HepG2 (cell line): ENCODE measurements around the gene ATP8A1.

Experiments used
- CHD2 ChIP-seq: IDR thresholded peaks from 2 replicates; pipeline ENCODE4 v1.6.1; 2011; ENCODE audit warnings: low read depth, low read length, improper control_type of control experiment
- CTCF ChIP-seq: sonication (generic); formaldehyde crosslinking; IDR thresholded peaks from 2 replicates; pipeline ENCODE4 v1.5.0; 2020; ENCODE audit warnings: mild to moderate bottlenecking, missing genetic modification reagents, moderate library complexity
- FOXA1 ChIP-seq, 2 experiments: fragments of 450-650 bp in 1 of 2; sonication (generic) in 1 of 2; formaldehyde crosslinking in 1 of 2; IDR thresholded peaks; 2 replicates each; pipeline versions ENCODE4 v1.4.0 to v1.6.1; 2016 to 2020; ENCODE audit warnings: missing genetic modification reagents in 1 of 2
- TOE1 ChIP-seq: sonication (generic); formaldehyde crosslinking; IDR thresholded peaks from 2 replicates; pipeline ENCODE4 v1.4.0; 2020; ENCODE audit warnings: mild to moderate bottlenecking, missing genetic modification reagents
- TF ChIP-seq, protein P1 (sequence below): sonication (generic); formaldehyde crosslinking; IDR thresholded peaks from 2 replicates; pipeline ENCODE4 v1.9.0; 2021; ENCODE audit warnings: missing genetic modification reagents, borderline replicate concordance

GRCh38 chr4:42646999-42647541, 9.8 kb downstream of the ATP8A1 start:
- TF ChIP-seq FOXA1 (IDR thresholded peaks at IDR 0.05) (no peak), FOXA1 (CRISPR knock-in tag; IDR thresholded peaks at IDR 0.05) (no peak), CTCF (CRISPR knock-in tag) (no peak), CHD2 (no peak), TOE1 (no peak)
- TF ChIP-seq, protein P1, sequence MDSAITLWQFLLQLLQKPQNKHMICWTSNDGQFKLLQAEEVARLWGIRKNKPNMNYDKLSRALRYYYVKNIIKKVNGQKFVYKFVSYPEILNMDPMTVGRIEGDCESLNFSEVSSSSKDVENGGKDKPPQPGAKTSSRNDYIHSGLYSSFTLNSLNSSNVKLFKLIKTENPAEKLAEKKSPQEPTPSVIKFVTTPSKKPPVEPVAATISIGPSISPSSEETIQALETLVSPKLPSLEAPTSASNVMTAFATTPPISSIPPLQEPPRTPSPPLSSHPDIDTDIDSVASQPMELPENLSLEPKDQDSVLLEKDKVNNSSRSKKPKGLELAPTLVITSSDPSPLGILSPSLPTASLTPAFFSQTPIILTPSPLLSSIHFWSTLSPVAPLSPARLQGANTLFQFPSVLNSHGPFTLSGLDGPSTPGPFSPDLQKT (CRISPR knock-in tag) = no peak
